SH-SY5Y (cell line): Measurements from ENCODE around the gene SOCS2.
A peak's percentile ranks its signal among the peaks of the same experiment; 100 is the strongest.

Experiments
- GATA2 ChIP-seq: IDR thresholded peaks from 2 replicates; pipeline ENCODE4 v1.6.1; 2011; ENCODE audit warnings: mild to moderate bottlenecking, low read depth, low read length
- GATA3 ChIP-seq: IDR thresholded peaks from 2 replicates; pipeline ENCODE4 v1.6.1; 2011; ENCODE audit warnings: low read depth, mild to moderate bottlenecking, low read length, moderate library complexity

Gene SOCS2

GRCh38 chr12:93580682-93581081 is 8.2 kb downstream of the SOCS2 start:
- TF ChIP-seq GATA3: no peak
- no peak for TF ChIP-seq GATA2

- TF ChIP-seq GATA3: no peak
- no peak for TF ChIP-seq GATA2
Observed at GRCh38 chr12:93581370-93581769, 8.9 kb downstream of the SOCS2 start.

- TF ChIP-seq GATA2: no peak
- TF ChIP-seq GATA3: no peak
Observed at GRCh38 chr12:93582351-93582750, 9.9 kb downstream of the SOCS2 start.

DNA sequence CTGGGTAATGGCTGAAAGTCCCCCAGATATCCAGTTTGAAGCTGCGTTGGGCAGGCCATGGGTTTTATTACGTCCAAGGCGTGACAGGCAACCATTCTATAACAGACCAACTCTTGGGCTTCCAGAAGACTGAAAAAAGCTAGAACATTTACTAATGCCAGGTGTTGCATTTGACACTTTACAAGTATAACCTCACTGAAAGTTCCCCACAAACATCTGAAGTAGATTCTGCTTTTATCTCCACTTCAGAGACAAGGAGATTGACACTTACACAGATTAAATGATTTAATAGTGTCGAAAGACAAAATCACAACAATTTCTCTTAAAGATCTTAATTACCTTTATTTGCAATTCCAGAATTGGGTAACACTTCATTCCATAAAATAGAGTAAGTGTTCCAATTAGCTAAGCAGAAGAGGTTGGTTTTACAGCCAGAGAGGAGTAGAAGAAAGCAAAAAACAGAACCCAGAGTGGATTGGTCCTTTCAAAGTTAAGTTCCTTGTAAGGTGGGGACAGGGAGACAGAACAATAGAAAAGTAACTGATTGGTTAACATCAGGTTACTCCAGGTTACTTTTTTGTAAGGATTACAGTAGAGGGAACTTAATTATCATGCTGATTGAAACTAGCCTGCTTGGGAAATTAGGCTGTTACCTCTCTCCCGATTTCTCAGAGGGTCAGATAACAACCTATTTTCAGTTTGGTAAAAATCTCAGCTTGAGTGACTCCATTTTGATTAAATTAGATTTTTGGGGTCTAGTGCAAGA is 11.3 kb downstream of the SOCS2 start:
- TF ChIP-seq GATA2 (no peak), GATA3 (no peak)

DNA sequence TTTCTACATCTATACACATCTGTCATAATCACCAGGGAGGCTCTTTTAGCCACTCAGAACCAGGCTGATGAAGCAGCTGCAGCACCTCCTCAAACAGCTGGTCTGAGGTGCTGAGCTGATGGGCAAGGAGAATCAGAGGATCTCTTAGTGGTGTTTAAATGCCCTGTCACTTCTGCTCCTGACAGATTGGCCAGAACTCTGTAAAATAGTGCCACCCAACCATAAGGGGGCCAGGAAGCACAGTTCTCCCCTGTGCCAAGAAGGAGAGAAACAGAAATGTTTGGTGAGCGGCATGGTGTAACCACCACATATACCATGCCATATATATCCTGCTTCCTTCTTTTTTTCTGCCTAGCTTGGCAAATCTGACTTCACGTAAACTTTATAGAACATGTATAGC is 12.8 kb downstream of the SOCS2 start:
- TF ChIP-seq GATA3: no peak
- no peak for TF ChIP-seq GATA2

GRCh38 chr12:93587611-93588010 is 15.1 kb downstream of the SOCS2 start:
- TF ChIP-seq GATA3: no peak
- no peak for TF ChIP-seq GATA2

- no peak for TF ChIP-seq GATA2
Observed at GRCh38 chr12:93589081-93589480, 16.6 kb downstream of the SOCS2 start.

DNA sequence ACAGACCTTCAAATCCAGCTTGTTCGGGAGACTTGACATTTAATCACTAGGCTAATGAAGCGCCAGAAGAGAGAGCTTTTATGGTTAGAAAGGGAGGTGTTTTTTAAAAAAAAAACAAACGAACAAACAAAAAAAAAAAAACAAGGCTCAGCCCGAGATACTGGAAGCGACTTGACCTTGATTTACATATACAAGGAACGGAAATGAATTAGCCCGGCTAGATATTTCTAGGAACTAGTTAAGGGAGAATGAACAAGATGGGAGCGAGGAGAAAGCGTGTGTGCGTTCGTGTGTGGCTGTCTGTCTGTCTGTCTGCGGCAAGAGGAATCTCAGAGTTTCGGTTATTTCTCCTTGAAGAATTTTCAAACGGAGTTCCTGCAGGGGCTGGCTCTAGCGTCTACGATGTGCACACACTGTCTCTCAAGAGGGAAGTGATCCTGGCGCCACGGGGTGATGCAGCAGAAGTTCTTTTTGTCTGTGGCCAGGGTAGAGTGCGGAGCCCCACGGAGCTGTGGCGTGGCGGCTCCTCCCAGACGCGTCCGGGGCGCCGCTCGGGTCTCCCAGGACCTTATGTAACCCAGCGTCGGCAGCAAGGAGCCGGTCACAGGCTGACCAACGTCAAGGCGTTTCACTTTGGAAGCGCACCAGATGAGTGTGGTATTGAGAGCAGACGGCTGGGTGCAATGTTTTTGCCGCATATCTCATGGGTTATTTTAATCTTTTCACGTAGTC is 18.8 kb downstream of the SOCS2 start:
- TF ChIP-seq GATA3: no peak

DNA sequence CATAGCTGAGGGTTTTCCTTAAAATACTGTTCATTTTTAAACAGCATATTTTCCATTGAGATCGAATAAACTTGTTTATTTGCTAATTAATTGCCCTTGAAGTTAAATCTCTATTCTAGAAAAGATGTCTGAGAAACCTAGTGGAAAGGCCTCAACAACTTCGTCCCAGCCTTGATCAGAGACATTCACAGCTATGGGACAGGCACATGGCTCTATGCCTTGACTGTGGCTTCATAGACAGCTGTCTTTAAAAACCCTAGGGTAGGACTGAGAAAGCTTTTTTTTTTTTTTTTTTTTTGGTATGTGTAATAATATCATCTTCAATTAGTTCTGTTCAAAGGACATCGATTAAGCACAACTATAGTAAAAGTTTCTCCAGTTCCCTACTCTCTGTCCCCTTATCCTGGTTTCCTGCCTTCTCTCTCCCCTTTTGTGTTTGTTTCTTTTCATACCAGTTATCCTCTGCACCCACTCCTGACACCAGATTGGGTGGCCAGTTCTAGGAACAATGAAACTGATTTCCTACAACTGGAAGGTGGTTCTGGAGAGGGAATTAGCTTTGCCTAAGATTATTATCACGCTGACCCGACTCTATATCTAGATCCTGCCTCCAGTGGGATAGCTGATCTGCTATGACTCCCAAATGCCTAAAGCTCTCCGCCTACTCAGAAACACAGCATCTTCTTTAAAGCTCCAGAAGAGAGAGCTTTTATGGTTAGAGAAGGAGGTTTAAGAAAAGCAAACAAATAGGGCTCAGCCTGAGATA is 20.3 kb downstream of the SOCS2 start:
- TF ChIP-seq GATA2 (peak; percentile 37; the same call in 1 of the 2 replicates), GATA3 (no peak)

DNA sequence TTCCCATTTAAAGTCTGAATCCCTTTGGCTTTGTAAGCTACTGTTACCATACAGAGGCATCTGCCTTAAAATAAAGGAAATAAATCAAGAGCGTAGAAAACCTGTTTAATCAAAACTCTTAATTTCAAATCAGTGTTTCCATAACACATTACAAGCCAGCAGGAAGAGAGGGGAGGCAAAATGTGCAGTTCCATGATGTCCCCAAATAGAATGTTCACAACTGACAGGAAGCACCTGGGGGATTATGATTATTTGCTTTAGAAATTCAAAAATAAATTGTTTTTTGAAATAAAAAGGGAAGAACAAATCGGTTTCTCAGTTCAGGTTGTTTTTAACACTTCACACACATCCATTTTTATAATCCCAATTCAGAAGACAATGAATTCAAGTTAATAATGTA is 21.4 kb downstream of the SOCS2 start:
- TF ChIP-seq GATA2 (no peak), GATA3 (no peak)

DNA sequence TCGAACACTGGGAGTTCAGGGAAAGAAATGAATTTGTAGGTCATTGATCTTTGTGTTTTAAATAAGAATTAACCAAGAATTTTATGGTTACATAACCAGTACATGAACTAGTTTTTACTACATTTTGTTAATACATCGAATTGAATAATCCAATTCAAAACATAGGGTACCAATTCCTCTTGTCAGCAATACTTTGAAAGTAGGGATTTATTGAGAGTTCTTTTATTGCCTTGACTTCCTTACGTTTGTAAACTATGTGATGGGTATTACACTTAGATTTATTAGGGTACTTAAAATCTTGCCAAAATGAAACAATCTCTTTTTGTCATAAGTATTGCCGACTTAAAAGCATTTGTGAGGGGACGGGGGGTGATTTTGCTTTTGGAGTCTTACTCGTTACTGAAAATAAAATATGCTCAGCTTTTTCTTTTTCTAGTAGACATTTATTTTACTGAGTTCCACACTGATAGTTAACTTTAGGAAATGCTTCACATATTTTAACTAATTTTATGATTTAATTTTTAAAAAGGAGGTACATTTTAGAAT is 22.4 kb downstream of the SOCS2 start:
- TF ChIP-seq GATA2: no peak
- no peak for TF ChIP-seq GATA3

DNA sequence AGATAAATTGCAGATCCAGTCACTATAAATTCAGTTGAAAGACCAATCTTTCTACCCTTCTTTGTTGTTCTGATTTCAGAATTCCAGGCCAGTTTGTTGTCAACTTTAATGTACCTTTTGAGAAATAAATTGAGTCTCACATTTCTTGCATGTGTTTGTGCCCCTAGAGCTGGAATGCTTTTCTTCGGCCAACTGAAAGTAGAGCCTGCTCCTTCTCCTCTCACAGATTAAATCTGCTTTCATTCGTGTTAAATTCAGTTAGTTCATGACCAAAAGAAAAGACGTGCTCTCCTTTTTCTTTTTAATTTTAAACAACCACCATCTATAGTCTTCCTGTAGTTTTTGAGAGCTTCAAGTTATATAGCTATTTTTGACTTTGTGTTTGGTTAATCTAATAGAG is 22.9 kb downstream of the SOCS2 start:
- TF ChIP-seq GATA3 (no peak), GATA2 (no peak)

- TF ChIP-seq GATA3 (no peak), GATA2 (no peak)
Observed at GRCh38 chr12:93597608-93598007, 25.1 kb downstream of the SOCS2 start.

GRCh38 chr12:93599192-93599591 is 26.7 kb downstream of the SOCS2 start:
- TF ChIP-seq GATA3 (no peak), GATA2 (no peak)
